ENCODE measurements around the gene GPR158.

- TF ChIP-seq, protein P1, sequence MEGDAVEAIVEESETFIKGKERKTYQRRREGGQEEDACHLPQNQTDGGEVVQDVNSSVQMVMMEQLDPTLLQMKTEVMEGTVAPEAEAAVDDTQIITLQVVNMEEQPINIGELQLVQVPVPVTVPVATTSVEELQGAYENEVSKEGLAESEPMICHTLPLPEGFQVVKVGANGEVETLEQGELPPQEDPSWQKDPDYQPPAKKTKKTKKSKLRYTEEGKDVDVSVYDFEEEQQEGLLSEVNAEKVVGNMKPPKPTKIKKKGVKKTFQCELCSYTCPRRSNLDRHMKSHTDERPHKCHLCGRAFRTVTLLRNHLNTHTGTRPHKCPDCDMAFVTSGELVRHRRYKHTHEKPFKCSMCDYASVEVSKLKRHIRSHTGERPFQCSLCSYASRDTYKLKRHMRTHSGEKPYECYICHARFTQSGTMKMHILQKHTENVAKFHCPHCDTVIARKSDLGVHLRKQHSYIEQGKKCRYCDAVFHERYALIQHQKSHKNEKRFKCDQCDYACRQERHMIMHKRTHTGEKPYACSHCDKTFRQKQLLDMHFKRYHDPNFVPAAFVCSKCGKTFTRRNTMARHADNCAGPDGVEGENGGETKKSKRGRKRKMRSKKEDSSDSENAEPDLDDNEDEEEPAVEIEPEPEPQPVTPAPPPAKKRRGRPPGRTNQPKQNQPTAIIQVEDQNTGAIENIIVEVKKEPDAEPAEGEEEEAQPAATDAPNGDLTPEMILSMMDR (IDR thresholded peaks at IDR 0.05), result no peak
- TF ChIP-seq POLR2A (IDR thresholded peaks at IDR 0.05), result no peak
Observed at GRCh38 chr10:25328361-25328760, 153.6 kb downstream of the GPR158 start.
